ENCODE results near the gene AKAP13.
"Not testable (repeated sequence)": the region's sequence is repeated elsewhere in the genome, so short reads cannot be mapped to it uniquely, and the experiment has no call there.

Gene AKAP13

GRCh38 chr15:85412956-85413854 is 32.8 kb downstream of the AKAP13 start:
- no peak for DNase-seq

- no peak for DNase-seq
Observed at GRCh38 chr15:85414037-85414436, 33.6 kb downstream of the AKAP13 start.

DNA sequence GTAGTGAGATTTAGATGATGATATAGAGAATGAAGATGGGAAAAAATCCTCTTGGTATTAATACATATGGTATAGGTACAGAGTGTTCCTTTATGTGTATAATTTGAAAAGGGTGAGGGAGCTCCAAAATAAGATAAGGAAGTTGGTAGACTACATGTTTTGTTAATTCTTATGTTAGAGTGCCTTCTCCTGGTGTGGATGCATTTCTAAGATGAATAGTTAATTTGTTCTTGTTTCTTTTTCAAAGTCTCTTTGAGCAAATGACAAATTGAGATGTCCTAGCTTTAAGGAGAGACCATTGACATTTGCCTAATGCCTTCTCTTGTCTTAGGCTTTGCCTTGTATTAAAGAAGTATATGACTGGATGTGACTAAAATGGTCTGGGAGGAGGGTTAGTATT is 34.1 kb downstream of the AKAP13 start:
- DNase-seq, result no peak

DNA sequence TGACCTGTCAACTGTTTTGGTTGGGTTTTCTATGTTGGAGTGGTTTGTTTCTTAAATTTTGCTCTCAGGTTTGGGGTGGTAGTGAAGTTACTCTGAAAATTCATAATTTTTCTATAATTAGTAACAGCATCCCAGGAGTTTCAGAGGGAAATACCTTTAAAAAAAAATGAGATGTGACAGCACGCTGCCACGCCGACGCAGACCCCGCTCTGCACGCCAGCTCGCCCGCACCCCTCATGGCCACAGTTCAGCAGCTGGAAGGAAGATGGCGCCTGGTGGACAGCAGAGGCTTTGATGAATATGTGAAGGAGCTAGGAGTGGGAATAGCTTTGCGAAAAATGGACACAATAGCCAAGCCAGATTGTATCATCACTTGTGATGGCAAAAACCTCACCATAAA is 34.6 kb downstream of the AKAP13 start:
- DNase-seq, result no peak

DNA sequence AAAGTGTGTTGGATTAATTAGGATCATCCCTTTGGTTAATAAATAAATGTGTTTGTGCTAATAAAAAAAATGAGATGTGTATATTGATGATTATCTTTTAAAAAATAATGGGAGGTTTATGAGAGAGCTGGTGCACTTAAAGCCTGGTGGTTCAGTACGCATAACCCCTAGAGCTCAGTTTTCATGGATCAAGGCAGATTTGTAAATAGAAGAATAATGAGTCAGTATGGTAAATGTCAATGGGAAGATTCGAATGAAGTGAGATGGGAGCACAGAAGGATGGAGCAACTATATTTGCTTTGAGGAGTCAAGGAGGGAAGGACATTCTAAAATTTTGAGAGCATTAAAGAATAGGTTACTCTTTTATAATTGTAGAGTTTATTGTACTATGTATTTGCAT is 35.4 kb downstream of the AKAP13 start:
- no peak for DNase-seq

GRCh38 chr15:85417276-85417675 is 36.9 kb downstream of the AKAP13 start:
- DNase-seq, result no peak

GRCh38 chr15:85419161-85419560 is 38.8 kb downstream of the AKAP13 start:
- no peak for DNase-seq

DNA sequence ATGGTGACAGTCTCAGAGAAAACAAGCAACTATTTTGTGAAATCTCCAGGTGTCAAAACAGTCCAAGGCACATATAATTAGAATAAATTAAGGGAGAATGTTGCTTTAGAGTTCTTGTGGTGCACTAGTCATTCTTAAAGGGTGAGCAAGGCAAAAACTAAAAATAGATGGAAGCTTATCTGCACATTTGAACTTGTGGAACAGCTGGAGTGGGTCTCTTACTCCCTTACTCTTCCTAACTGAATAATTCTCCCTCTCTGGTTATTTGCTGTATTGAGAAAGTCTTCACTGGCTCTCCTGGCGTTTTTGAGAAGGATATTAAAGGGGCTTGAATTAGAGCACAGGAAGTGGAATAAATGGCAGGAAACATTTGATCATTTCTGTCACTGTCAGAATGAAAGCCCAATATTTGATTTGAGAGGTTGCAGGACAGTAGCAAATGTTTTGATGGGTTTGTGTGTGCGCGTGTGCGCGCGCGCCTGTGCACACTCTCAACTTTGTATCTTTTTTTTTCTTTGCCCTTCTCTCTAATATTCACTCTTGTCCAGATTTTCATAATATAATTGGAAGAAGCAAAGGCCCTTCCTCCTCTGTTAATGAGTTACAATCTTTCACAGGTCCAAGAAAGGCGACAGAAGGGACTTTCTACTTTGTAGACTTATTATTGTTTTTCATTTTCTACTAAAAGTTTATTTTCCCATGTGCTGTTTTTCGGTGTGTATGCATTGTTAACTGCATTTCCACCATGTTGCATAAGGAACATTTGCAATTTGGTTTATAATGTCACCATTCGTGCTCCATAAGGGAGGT is 40.9 kb downstream of the AKAP13 start:
- no peak for DNase-seq

- DNase-seq, result no peak
Observed at GRCh38 chr15:85422607-85423006, 42.2 kb downstream of the AKAP13 start.

DNA sequence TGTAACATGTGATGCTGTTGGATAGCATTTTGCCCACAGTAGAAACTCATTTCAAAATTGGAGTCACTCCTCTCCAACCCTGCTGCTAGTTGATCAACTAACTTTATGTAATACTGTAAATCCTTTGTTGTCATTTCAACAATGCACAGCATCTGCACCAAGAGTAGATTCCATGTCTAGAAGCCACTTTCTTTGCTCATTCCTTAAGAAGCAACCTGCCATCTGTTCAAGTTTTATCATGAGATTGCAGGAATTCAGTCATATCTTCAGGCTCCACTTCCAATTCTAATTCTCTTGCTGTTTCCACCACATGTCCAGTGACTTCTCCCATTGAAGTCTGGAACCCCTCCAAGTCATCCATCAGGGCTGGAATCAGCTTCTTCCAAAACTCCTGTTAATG is 42.9 kb downstream of the AKAP13 start:
- DNase-seq, result no peak

DNA sequence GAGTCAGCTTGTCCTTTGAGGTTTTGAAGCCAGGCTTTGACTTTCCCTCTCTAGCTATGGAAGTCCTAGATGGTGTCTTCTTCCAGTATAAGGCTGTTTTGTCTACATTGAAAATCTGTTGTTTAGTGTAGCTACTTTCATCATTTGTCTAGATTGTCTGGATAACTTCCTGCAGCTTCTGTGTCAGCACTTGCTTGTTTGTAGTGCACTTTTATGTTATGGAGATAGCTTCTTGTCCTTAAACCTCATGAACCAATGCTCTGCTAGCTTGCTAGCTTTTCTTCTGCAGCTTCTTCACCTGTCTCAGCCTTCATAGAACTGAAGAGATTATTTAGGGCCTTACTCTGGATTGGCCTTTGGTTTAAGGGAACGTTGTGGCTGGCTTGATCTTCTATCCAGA is 43.8 kb downstream of the AKAP13 start:
- DNase-seq, result no peak

DNA sequence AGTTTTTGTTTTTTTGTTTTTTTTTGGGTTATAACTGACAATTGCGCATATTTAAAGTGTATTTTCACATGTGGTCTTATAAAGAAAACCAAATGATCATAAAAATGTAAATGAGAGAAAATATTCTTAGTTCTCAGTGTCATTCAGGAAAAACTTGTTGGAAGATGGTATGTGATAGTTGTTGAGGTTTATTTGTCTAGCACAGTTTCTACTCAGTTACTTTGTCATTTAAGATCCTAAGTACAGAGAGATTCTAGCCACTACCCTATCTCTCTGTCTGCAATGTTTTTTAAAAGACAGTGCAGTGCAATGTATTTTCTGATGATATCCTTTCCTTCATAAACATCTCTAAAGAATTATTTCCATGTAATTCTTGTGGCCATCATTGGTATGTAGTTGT is 46.1 kb downstream of the AKAP13 start:
- no peak for DNase-seq

- DNase-seq, result no peak
Observed at GRCh38 chr15:85427286-85428028, 47.1 kb downstream of the AKAP13 start.

GRCh38 chr15:85429522-85429921 is 49.1 kb downstream of the AKAP13 start:
- DNase-seq, result no peak

- DNase-seq, result no peak
Observed at GRCh38 chr15:85430406-85431204, 50.2 kb downstream of the AKAP13 start.

GRCh38 chr15:85439996-85440395 is 59.6 kb downstream of the AKAP13 start:
- no peak for DNase-seq

DNA sequence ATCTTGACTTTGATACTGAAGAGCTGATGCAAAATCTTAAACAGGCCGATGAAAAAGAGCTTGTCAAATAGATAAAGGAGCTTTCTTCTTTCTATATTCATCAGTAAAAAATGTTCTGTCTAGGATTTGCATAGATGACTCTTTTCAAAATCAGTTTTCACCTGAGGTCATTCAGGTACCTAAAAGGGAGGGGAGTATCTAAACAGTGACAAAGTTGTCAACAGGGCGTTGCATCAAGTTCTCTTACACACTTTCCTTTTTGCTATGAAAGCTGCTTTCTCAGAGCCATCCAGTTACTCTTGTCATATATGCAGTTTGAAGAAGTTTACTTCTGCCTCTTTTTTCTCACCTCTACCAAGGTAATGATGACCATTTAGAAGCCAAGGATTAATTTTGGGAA is 60.0 kb downstream of the AKAP13 start:
- no peak for DNase-seq

- DNase-seq, result not testable (repeated sequence)
Observed at GRCh38 chr15:85441854-85442253, 61.5 kb downstream of the AKAP13 start.

- DNase-seq, result no peak
Observed at GRCh38 chr15:85443046-85443445, 62.6 kb downstream of the AKAP13 start.

DNA sequence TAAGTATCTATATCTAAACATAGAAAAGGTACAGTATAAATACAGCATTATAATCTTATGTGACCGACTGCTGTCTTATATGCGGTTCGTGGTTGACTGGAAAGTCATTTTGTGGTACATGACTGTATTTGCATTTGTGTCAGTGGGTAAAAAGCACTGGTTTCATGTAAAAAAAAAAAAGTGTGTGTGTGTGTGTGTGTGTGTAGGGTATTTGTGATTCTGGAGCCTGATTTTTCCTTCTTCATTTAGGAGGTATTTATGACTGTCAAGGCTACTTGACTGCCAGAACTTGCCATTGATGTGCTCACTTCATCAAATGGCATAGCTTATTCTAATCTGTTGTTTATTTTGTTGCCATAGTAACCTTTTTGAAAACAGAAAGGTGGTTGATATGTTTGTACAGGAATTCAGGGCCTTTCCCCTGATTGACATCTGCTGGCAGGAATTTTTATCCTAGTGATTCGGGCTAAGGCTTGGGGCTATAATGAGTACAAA is 63.2 kb downstream of the AKAP13 start:
- DNase-seq, result peak; percentile 14

GRCh38 chr15:85444122-85444745 is 63.8 kb downstream of the AKAP13 start:
- no peak for DNase-seq

- DNase-seq, result no peak
Observed at GRCh38 chr15:85445361-85445760, 65.0 kb downstream of the AKAP13 start.
